Esophagus (tissue), 2 donors: Measurements from ENCODE around the gene SLC45A3. TPM values are rescaled to one million over a fixed set of nuclear protein-coding genes. Genes with fewer than 3 reads are reported as not detected.

ENCODE experiments used
- H3K27ac ChIP-seq, 2 donors: one replicate each; pipeline ENCODE4 v1.5.1; 2013; ENCODE audit warnings: low read depth in 2 of 2, mild to moderate bottlenecking in 2 of 2, inconsistent platforms in 1 of 2, low read length in 1 of 2, moderate library complexity in 1 of 2
- H3K27me3 ChIP-seq, 2 donors: one replicate each; pipeline ENCODE4 v1.6.1; 2013; ENCODE audit warnings: low read length in 2 of 2, control low read depth in 1 of 2, mild to moderate bottlenecking in 1 of 2; ENCODE audit not compliant: insufficient read depth in 2 of 2, control insufficient read depth in 1 of 2
- H3K36me3 ChIP-seq, 2 donors: one replicate each; pipeline ENCODE4 v1.6.1; 2013; ENCODE audit warnings: low read length in 1 of 2; ENCODE audit not compliant: control insufficient read depth in 2 of 2, insufficient read depth in 2 of 2
- H3K4me1 ChIP-seq, 2 donors: one replicate each; pipeline ENCODE4 v1.6.1; 2013; ENCODE audit warnings: low read length in 1 of 2; ENCODE audit not compliant: control insufficient read depth in 2 of 2, insufficient read depth in 2 of 2
- H3K4me3 ChIP-seq, 2 donors: one replicate each; pipeline ENCODE4 v1.5.1; 2013; ENCODE audit warnings: low read length in 2 of 2, mild to moderate bottlenecking in 2 of 2, low read depth in 1 of 2, moderate library complexity in 1 of 2
- H3K9me3 ChIP-seq, 2 donors: one replicate each; pipeline ENCODE4 v1.6.1; 2013; ENCODE audit warnings: mild to moderate bottlenecking in 2 of 2, low read depth in 1 of 2, low read length in 1 of 2, moderate library complexity in 1 of 2; ENCODE audit not compliant: control insufficient read depth in 2 of 2, insufficient read depth in 1 of 2
- WGBS, 2 donors: extraction: QIAGEN DNeasy Blood & Tissue Kit; methylation state at CpG; one replicate each; pipeline ENCODE4 v1.1.7; 2013; 5-methylcytosine and 5-hydroxymethylcytosine counted together
- polyA plus RNA-seq, 2 donors: library from polyadenylated mRNA; stranded (reverse); fragments of 200-250 nt; gene quantifications; one replicate each; pipeline ENCODE4 v1.2.3, GENCODE V29; 2013
- donor health status: healthy with polysubstance abuse.
- donor health status: Bipolar disorder and iron deficiency.

Gene SLC45A3
- polyA plus RNA-seq, 2 donors = 0.88 to 1.1 TPM

GRCh38 chr1:205714190-205714905 is 34.0 kb upstream of the SLC45A3 start:
- H3K36me3 ChIP-seq = peaks cover 0 to 7% of the 10 kb centered on the region in 2 donors
- no peaks in the 10 kb centered on the region for H3K9me3 ChIP-seq
- peak overlapping the region in 1 of 2 donors; percentile 22 for H3K27ac ChIP-seq
- no peak overlapping the region for H3K4me3 ChIP-seq
- WGBS, 2 donors = 58 to 61% methylated on average over 5 of the region's 5 CpGs
- H3K4me1 ChIP-seq = no peaks in the 10 kb centered on the region
- no peaks in the 10 kb centered on the region for H3K27me3 ChIP-seq

GRCh38 chr1:205711105-205712048 is 31.1 kb upstream of the SLC45A3 start:
- Histone ChIP-seq H3K36me3 (peaks cover 0 to 4% of the 10 kb centered on the region in 2 donors), H3K27ac (no peak overlapping the region), H3K27me3 (no peaks in the 10 kb centered on the region), H3K9me3 (no peaks in the 10 kb centered on the region), H3K4me1 (no peaks in the 10 kb centered on the region), H3K4me3 (no peak overlapping the region)
- WGBS, 2 donors = 44% methylated on average over 8 of the region's 8 CpGs

- WGBS, 2 donors = 57 to 72% methylated on average over 1 of the region's 1 CpG
- no peaks in the 10 kb centered on the region for H3K27me3 ChIP-seq
- H3K9me3 ChIP-seq = no peaks in the 10 kb centered on the region
- no peak overlapping the region for H3K4me3 ChIP-seq
- H3K4me1 ChIP-seq = no peaks in the 10 kb centered on the region
- peaks cover 0 to 1% of the 10 kb centered on the region in 2 donors for H3K36me3 ChIP-seq
- no peak overlapping the region for H3K27ac ChIP-seq
Observed at GRCh38 chr1:205710201-205711062, 30.1 kb upstream of the SLC45A3 start.

GRCh38 chr1:205709640-205710039 is 29.3 kb upstream of the SLC45A3 start:
- Histone ChIP-seq H3K4me3 (no peak overlapping the region), H3K4me1 (no peaks in the 10 kb centered on the region), H3K27me3 (no peaks in the 10 kb centered on the region), H3K9me3 (no peaks in the 10 kb centered on the region), H3K36me3 (no peaks in the 10 kb centered on the region), H3K27ac (no peak overlapping the region)
- 81 to 86% methylated on average over 2 of the region's 2 CpGs for WGBS, 2 donors

GRCh38 chr1:205709059-205709398 is 28.7 kb upstream of the SLC45A3 start:
- WGBS, 2 donors = 45 to 50% methylated on average over 4 of the region's 4 CpGs
- no peak overlapping the region for H3K27ac ChIP-seq
- no peak overlapping the region for H3K4me3 ChIP-seq
- no peaks in the 10 kb centered on the region for H3K9me3 ChIP-seq
- H3K36me3 ChIP-seq = no peaks in the 10 kb centered on the region
- no peaks in the 10 kb centered on the region for H3K4me1 ChIP-seq
- no peaks in the 10 kb centered on the region for H3K27me3 ChIP-seq

- no peak overlapping the region for H3K4me3 ChIP-seq
- no peaks in the 10 kb centered on the region for H3K27me3 ChIP-seq
- 82 to 84% methylated on average over 6 of the region's 6 CpGs for WGBS, 2 donors
- no peak overlapping the region for H3K27ac ChIP-seq
- no peaks in the 10 kb centered on the region for H3K36me3 ChIP-seq
- no peaks in the 10 kb centered on the region for H3K9me3 ChIP-seq
- no peaks in the 10 kb centered on the region for H3K4me1 ChIP-seq
Observed at GRCh38 chr1:205706601-205707502, 26.5 kb upstream of the SLC45A3 start.

GRCh38 chr1:205704903-205705302 is 24.6 kb upstream of the SLC45A3 start:
- H3K9me3 ChIP-seq = no peaks in the 10 kb centered on the region
- H3K4me3 ChIP-seq = no peak overlapping the region
- WGBS, 2 donors = 68 to 71% methylated on average over 2 of the region's 2 CpGs
- H3K36me3 ChIP-seq = no peaks in the 10 kb centered on the region
- H3K4me1 ChIP-seq = no peaks in the 10 kb centered on the region
- no peak overlapping the region for H3K27ac ChIP-seq
- no peaks in the 10 kb centered on the region for H3K27me3 ChIP-seq

- no peaks in the 10 kb centered on the region for H3K9me3 ChIP-seq
- WGBS, 2 donors = 68 to 82% methylated on average over 1 of the region's 1 CpG
- no peaks in the 10 kb centered on the region for H3K4me1 ChIP-seq
- no peak overlapping the region for H3K4me3 ChIP-seq
- H3K36me3 ChIP-seq = no peaks in the 10 kb centered on the region
- H3K27me3 ChIP-seq = no peaks in the 10 kb centered on the region
- H3K27ac ChIP-seq = no peak overlapping the region
Observed at GRCh38 chr1:205703072-205703471, 22.8 kb upstream of the SLC45A3 start.
